Skin of body (tissue), 2 donors: ENCODE data around the gene ICE2. TPM values are rescaled to one million over a fixed set of nuclear protein-coding genes. Genes with fewer than 3 reads are reported as not detected.

ENCODE experiments used
- DNase-seq: peaks from one replicate; lab custom pipeline; 2025; lab: John Stamatoyannopoulos, UW
- total RNA-seq: library from RNA; depleted of rRNA; stranded (reverse); fragments of >200 nt; gene quantifications from one replicate; pipeline ENCODE4 v1.2.3, GENCODE V29; 2014

Gene ICE2
- total RNA-seq, 1 donor from 2014 or later = 52.6 TPM

DNA sequence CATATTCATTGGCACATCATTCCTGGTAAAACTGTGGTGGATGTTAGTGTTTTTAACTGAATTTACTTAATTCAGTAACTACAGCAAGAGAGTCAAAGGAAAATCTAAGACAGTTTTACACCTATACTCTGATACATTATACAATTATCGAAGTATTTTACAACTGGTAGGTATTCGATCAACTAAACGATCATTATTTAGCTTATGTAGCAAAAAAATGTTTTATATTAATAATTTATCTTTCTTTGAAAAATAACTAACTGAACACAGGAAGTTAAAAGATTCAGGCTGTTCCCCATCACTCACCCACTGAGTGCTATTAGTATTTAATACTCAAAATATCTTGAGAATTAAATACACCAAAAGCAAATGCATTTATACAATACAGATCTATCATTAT, 21.0 kb downstream of the ICE2 start:
- no peak for DNase-seq

GRCh38 chr15:60454824-60455223, 24.1 kb downstream of the ICE2 start:
- no peak for DNase-seq

DNA sequence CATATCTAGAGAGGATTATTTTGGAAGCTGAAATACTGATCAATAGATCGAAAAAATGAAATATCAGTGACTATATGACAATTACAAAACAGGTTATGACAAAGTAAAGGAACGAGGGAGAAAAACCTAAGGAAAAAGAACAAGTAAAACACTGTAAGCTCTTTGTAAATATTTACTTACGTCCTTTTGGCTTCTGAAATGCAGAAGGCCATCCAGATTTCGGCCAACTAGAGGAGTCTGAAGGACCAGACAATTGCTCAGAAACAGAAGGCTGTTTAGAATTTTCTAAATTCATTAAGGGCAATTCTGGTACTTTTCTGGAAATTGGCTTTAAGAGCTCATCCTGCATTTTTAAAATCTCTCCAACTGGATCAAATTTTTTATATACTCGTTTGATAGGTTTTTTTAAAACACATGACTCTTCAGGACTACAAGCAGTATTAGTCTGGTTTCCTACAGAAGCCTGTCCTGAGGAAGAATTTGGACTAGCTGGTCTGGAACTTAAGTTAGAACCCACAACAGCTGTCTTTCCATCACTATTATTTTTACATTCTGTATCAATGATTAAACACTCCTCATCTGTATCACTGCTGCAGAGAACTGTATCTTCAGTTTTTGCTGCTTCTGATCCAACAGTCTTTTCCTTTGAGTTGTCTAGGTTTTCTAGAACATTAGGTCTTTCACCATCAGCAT, 30.1 kb downstream of the ICE2 start:
- DNase-seq = no peak

GRCh38 chr15:60444289-60444912, 34.5 kb downstream of the ICE2 start:
- peak; percentile 32 for DNase-seq

GRCh38 chr15:60442763-60443162, 36.2 kb downstream of the ICE2 start:
- no peak for DNase-seq

GRCh38 chr15:60442031-60442650, 36.8 kb downstream of the ICE2 start:
- DNase-seq = no peak

DNA sequence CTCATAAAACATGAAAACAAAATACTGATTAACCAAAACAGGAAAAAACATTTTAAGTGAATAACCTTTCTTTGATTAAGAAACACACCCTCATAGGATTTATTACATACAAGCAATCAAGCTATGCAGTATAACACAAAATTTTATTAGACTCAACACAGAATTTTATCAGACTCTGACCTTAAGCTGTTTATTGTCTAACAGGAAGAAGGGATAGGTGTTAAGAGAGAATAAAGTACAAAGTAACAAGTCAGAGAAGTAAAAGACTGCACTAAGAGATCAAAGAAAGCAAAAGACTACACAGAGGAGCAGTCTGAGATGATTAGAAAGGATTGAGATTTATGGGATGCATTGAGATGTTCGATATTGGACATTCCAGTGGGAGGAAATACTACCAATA, 37.6 kb downstream of the ICE2 start:
- no peak for DNase-seq

- no peak for DNase-seq
Measured at GRCh38 chr15:60438646-60439045, 40.3 kb downstream of the ICE2 start.

GRCh38 chr15:60428935-60429334, 50.0 kb downstream of the ICE2 start:
- DNase-seq = no peak

DNA sequence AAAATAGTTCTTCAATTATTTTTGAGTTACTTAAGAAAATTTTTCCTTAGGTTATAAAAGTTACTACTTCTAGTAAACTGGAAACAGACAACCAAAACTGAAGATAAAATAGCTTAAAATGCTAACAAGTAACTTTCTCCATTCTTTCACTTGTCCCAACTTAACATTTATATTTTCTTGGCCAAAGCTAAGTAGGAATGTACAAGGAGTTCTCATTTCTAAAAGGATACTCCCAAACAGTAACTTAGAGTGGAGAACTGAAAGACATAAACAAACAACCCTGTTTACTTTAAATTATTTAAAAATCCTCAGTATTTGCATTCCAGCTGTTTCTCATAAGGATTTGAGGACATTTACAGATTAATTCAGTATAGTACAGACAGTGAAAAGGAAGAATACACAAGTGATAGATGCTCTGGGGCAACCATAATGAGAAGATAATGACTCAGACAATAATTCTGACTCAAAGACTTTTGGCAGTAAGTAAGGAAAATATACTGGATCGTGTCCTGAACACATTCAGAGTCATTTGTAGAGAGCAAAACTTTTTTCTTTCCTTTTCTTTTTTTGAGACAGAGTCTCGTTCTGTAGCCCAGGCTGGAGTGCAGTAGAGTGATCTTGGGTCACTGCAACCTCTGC, 52.0 kb downstream of the ICE2 start:
- DNase-seq = peak; percentile 83

DNA sequence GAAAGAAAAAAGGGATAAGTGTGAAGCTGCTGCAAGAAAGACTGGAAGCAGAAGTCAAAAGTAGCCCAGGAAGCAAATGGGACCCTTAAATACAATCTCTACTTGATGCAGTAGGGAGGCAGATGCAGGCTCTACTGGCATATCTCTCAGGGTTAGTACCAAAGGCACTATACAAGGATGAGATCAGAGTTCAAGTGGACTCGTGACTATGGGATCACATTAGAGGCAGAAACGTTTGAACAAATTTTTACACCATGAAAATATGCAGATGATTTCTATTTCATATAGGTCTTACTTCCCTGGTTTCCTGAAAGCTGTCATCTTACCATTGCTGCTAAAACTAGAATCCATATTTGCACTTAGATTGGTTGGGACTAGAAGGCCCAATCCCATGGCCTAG, 53.5 kb downstream of the ICE2 start:
- DNase-seq = no peak

DNA sequence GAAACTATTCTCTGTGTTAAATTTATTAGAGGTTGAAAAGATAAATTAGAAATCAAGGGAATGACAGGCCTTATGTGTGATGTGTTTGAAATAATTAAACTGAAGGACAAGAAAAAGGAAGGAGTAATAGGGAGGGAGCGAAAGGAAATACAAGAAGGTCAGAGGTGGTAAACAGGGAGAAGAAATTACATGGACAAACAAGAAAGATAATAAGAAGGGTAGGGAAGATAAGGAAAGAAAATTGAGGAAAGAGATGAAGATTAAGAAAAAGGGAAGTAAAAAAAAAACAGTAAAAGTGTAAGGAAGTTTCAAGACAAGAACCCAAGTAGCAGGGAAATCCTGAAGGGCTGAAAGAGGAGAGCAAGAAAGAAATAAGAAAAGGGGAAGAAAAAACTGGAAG, 54.9 kb downstream of the ICE2 start:
- DNase-seq = no peak

- peak; percentile 85 for DNase-seq
Measured at GRCh38 chr15:60423537-60423936, 55.4 kb downstream of the ICE2 start.

DNA sequence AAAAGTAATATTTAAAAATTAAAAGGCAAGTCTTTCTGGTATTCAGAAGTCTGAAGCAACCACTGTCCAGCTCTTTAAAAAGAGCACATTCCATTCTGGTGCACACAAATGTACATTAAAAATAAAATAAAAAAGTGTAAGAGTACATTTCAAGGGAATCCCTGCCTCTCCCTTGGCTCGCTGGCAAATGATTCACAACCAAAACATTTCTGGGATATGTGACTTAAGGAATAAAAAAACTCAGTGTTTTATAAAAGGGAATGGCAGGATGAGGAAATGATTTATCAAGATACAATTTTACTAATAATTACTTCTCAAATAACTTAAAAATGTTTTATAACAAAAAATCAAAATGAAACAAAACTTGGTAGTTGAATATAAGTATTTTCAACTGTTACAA, 57.4 kb downstream of the ICE2 start:
- DNase-seq = no peak

GRCh38 chr15:60420203-60420716, 58.7 kb downstream of the ICE2 start:
- DNase-seq = no peak

DNA sequence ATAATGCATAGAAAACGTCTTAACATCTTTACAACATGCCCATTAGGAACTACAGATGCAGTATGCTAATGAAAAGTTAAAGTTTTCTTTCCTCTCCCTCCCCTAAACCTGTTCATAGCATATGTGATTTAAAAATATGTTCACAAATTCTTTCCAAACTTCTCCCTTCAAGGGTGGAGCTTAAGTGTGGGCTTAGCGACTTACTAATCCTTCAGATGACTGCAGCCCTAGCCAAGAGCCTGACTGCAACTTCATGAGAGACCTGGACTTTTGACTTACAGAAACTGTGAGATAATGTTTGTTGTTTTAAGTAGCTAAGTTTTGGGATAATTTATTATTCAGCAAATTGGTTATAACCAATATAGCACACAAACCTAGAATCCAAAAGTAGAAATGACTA, 59.2 kb downstream of the ICE2 start:
- no peak for DNase-seq

GRCh38 chr15:60418096-60418495, 60.8 kb downstream of the ICE2 start:
- no peak for DNase-seq

- no peak for DNase-seq
Measured at GRCh38 chr15:60417112-60417511, 61.8 kb downstream of the ICE2 start.

- DNase-seq = no peak
Measured at GRCh38 chr15:60416484-60416883, 62.5 kb downstream of the ICE2 start.

- peak; percentile 21 for DNase-seq
Measured at GRCh38 chr15:60414016-60414682, 64.8 kb downstream of the ICE2 start.

- no peak for DNase-seq
Measured at GRCh38 chr15:60413231-60413824, 65.6 kb downstream of the ICE2 start.
